ENCODE data around the gene RUFY3.

- no peak for TF ChIP-seq CTCF (IDR thresholded peaks at IDR 0.05)
- TF ChIP-seq ZFX (IDR thresholded peaks at IDR 0.05; ENCODE audit: borderline replicate concordance): no peak
These were observed 109.5 kb downstream of the RUFY3 start for GRCh38 chr4:70831293-70831692.
